ENCODE measurements around the gene INSYN1. TPM values are rescaled to one million over a fixed set of nuclear protein-coding genes. Genes with fewer than 3 reads are reported as not detected.

The INSYN1 gene
- total and polyA plus RNA-seq, 2 of the 13 experiments (the other 11 are each of a cell fraction or from before 2014, with no cell fraction given) = not detected

GRCh38 chr15:73760330-73761329 lies 7.5 kb upstream of the INSYN1 start (continued):
- TF ChIP-seq SNAPC4 (CRISPR knock-in tag; IDR thresholded peaks at IDR 0.05) (no peak), REST (IDR thresholded peaks at IDR 0.05; ENCODE audit: borderline replicate concordance in 1 of 2, low read depth in 1 of 2, low read length in 2 of 2) (no peak), ZNF142 (CRISPR knock-in tag; IDR thresholded peaks at IDR 0.05) (no peak)

Data from HepG2 (cell line).